SKM-1 treated with dmso at 0.1 percent for 144 hours (cell line): ENCODE results near the gene THUMPD2.
"Not testable (repeated sequence)": the region's sequence is repeated elsewhere in the genome, so short reads cannot be mapped to it uniquely, and the experiment has no call there.

Experiments
- DNase-seq: peaks from one replicate; lab custom pipeline; 2025; ENCODE audit not compliant: unreplicated experiment; lab: John Stamatoyannopoulos, UW

The THUMPD2 gene

GRCh38 chr2:39762448-39762847, 16.6 kb downstream of the THUMPD2 start:
- DNase-seq, result no peak

GRCh38 chr2:39757156-39757555, 21.9 kb downstream of the THUMPD2 start:
- DNase-seq, result no peak

- no peak for DNase-seq
These were observed 23.6 kb downstream of the THUMPD2 start for GRCh38 chr2:39755466-39755865.

GRCh38 chr2:39743269-39743776, 35.7 kb downstream of the THUMPD2 start:
- no peak for DNase-seq

- DNase-seq, result no peak
These were observed 37.2 kb downstream of the THUMPD2 start for GRCh38 chr2:39741871-39742270.

GRCh38 chr2:39739386-39739785, 39.7 kb downstream of the THUMPD2 start:
- no peak for DNase-seq

GRCh38 chr2:39738936-39739335, 40.1 kb downstream of the THUMPD2 start:
- no peak for DNase-seq

- no peak for DNase-seq
These were observed 41.4 kb downstream of the THUMPD2 start for GRCh38 chr2:39737661-39738060.

GRCh38 chr2:39736640-39737039, 42.4 kb downstream of the THUMPD2 start:
- DNase-seq, result no peak

- no peak for DNase-seq
These were observed 43.4 kb downstream of the THUMPD2 start for GRCh38 chr2:39735648-39736047.

GRCh38 chr2:39734445-39734844, 44.6 kb downstream of the THUMPD2 start:
- DNase-seq, result no peak

- DNase-seq, result no peak
These were observed 45.9 kb downstream of the THUMPD2 start for GRCh38 chr2:39733070-39733674.

GRCh38 chr2:39732482-39732881, 46.6 kb downstream of the THUMPD2 start:
- no peak for DNase-seq

- no peak for DNase-seq
These were observed 47.5 kb downstream of the THUMPD2 start for GRCh38 chr2:39731546-39731945.

- DNase-seq, result peak; percentile 40
These were observed 48.3 kb downstream of the THUMPD2 start for GRCh38 chr2:39730685-39731302.

GRCh38 chr2:39730276-39730675, 48.8 kb downstream of the THUMPD2 start:
- DNase-seq, result no peak

GRCh38 chr2:39728941-39729351, 50.1 kb downstream of the THUMPD2 start:
- peak; percentile 26 for DNase-seq

- DNase-seq, result not testable (repeated sequence)
These were observed 51.0 kb downstream of the THUMPD2 start for GRCh38 chr2:39728085-39728484.

- DNase-seq, result no peak
These were observed 53.7 kb downstream of the THUMPD2 start for GRCh38 chr2:39725401-39725800.

GRCh38 chr2:39724828-39725144, 54.3 kb downstream of the THUMPD2 start:
- DNase-seq, result no peak

GRCh38 chr2:39723946-39724827, 54.9 kb downstream of the THUMPD2 start:
- DNase-seq, result no peak

GRCh38 chr2:39723497-39723896, 55.6 kb downstream of the THUMPD2 start:
- no peak for DNase-seq
